GM12878 (cell line): Measurements from ENCODE around the gene PIEZO2. TPM values are rescaled to one million over a fixed set of nuclear protein-coding genes. Genes with fewer than 3 reads are reported as not detected.

Experiments used
- ATAC-seq: fragments of 200-7000 bp; cut with Tn5 transposase; 3 replicates; pipeline ENCODE4 v1.9.1; 2020; ENCODE audit warnings: mild to moderate bottlenecking, moderate library complexity
- BruUV-seq: library from RNA; stranded (reverse); fragments of 400-500 nt; replicated peaks from 2 replicates; lab custom pipeline; 2021; lab: Mats Ljungman, UMichigan
- CTCF ChIA-PET: fragments of 300-600 bp; sonication (Branson Sonifier 250); formaldehyde crosslinking; extraction: SDS; loops from one replicate; lab custom pipeline; 2021; ENCODE audit warnings: inconsistent platforms; lab: Yijun Ruan, JAX
- POLR2A ChIA-PET: fragments of 350-600 bp; formaldehyde crosslinking; extraction: SDS; loops from one replicate; lab custom pipeline; 2021; ENCODE audit warnings: inconsistent platforms; lab: Charles Lee
- RAD21 ChIA-PET: fragments of 300-600 bp; sonication (Branson Sonifier 250); formaldehyde crosslinking; loops from one replicate; lab custom pipeline; 2023; ENCODE audit warnings: antibody characterized with exemption; ENCODE audit not compliant: unreplicated experiment; lab: Charles Lee
- SMC1A ChIA-PET: fragments of 300-600 bp; sonication (Branson Sonifier 250); formaldehyde crosslinking; loops from one replicate; lab custom pipeline; 2023; ENCODE audit not compliant: unreplicated experiment, uncharacterized antibody; lab: Charles Lee
- DNase-seq: peaks from one replicate; pipeline ENCODE4 v3.0.0-alpha.2; 2011; ENCODE audit warnings: low read depth, low spot score
- FAIRE-seq: peaks from 3 replicates; lab custom pipeline; 2011; peaks lifted over from hg19 to GRCh38; lab: Jason Lieb, UNC
- H2AFZ ChIP-seq: 2 replicates; pipeline ENCODE4 v1.6.0; 2011; ENCODE audit warnings: low read depth, low read length, control low read depth; ENCODE audit not compliant: control insufficient read depth
- H3K27ac ChIP-seq: 2 replicates; pipeline ENCODE4 v1.5.1; 2011; ENCODE audit warnings: control low read depth; ENCODE audit not compliant: control insufficient read depth, insufficient read depth
- H3K27me3 ChIP-seq, 2 experiments: replicated peaks in 1 of 2; 2 replicates each; pipeline versions ENCODE4 v1.6.0 to v1.6.1; 2011; ENCODE audit warnings: low read length in 1 of 2; ENCODE audit not compliant: control insufficient read depth in 2 of 2, insufficient read depth in 2 of 2
- H3K36me3 ChIP-seq, 2 experiments: 2 replicates each; pipeline ENCODE4 v1.5.1; 2011; ENCODE audit warnings: low read length in 1 of 2; ENCODE audit not compliant: control insufficient read depth in 2 of 2, insufficient read depth in 2 of 2
- H3K4me1 ChIP-seq: 2 replicates; pipeline ENCODE4 v1.6.1; 2011; ENCODE audit warnings: mild to moderate bottlenecking, low read length, moderate library complexity, mixed read lengths; ENCODE audit not compliant: control insufficient read depth, insufficient read depth
- H3K4me2 ChIP-seq: 2 replicates; pipeline ENCODE4 v1.6.0; 2011; ENCODE audit warnings: control low read depth; ENCODE audit not compliant: control insufficient read depth, insufficient read depth
- H3K4me3 ChIP-seq: fragments of 200-600 bp; sonication (generic); 2 replicates; pipeline ENCODE4 v1.5.1; 2016
- H3K79me2 ChIP-seq: 2 replicates; pipeline ENCODE4 v1.6.0; 2011; ENCODE audit warnings: low read length; ENCODE audit not compliant: control insufficient read depth, insufficient read depth
- H3K9ac ChIP-seq: 2 replicates; pipeline ENCODE4 v1.8.0; 2011; ENCODE audit warnings: low read length, control low read depth, mixed read lengths; ENCODE audit not compliant: control insufficient read depth, insufficient read depth
- H3K9me3 ChIP-seq: replicated peaks from 3 replicates; pipeline ENCODE4 v1.5.1; 2011; ENCODE audit warnings: mild to moderate bottlenecking, low read length; ENCODE audit not compliant: control insufficient read depth, insufficient read depth
- H4K20me1 ChIP-seq: 2 replicates; pipeline ENCODE4 v1.6.0; 2011; ENCODE audit not compliant: control insufficient read depth, insufficient read depth
- CBX3 ChIP-seq: fragments of 200-600 bp; sonication (generic); IDR thresholded peaks from 2 replicates; pipeline ENCODE4 v1.6.1; 2016; ENCODE audit warnings: low read depth, borderline replicate concordance
- JUNB ChIP-seq: IDR thresholded peaks from 2 replicates; pipeline ENCODE4 v1.6.1; 2016; ENCODE audit warnings: antibody characterized with exemption, mild to moderate bottlenecking
- MEF2A ChIP-seq: IDR thresholded peaks from 2 replicates; pipeline ENCODE4 v1.6.1; 2011; ENCODE audit warnings: low read depth, mild to moderate bottlenecking, low read length, moderate library complexity; ENCODE audit not compliant: insufficient read depth
- MXI1 ChIP-seq: fragments of 150-350 bp; IDR thresholded peaks from 2 replicates; pipeline ENCODE4 v1.6.1; 2011; ENCODE audit warnings: low read depth, mild to moderate bottlenecking, inconsistent platforms, low read length, improper control_type of control experiment
- NFYB ChIP-seq: IDR thresholded peaks from 2 replicates; pipeline ENCODE4 v1.6.1; 2011; ENCODE audit warnings: low read depth, mild to moderate bottlenecking, low read length, improper control_type of control experiment, moderate library complexity; ENCODE audit not compliant: insufficient read depth
- NR2F1 ChIP-seq: fragments of 450-650 bp; conservative IDR thresholded peaks from 2 replicates; pipeline ENCODE4 v1.6.1; 2017; ENCODE audit warnings: mild to moderate bottlenecking
- RAD21 ChIP-seq: IDR thresholded peaks from 2 replicates; pipeline ENCODE4 v1.6.1; 2011; ENCODE audit warnings: mild to moderate bottlenecking, low read depth, low read length, moderate library complexity; ENCODE audit not compliant: insufficient read depth
- SMC3 ChIP-seq: IDR thresholded peaks from 2 replicates; pipeline ENCODE4 v1.6.1; 2011; ENCODE audit warnings: low read length, improper control_type of control experiment, borderline replicate concordance
- WGBS: methylation state at CpG from one replicate; pipeline ENCODE4 v1.1.6; 2016; ENCODE audit warnings: low lambda C conversion rate; ENCODE audit not compliant: insufficient replicate concordance, insufficient coverage; ENCODE audit errors: missing lambda C conversion rate; 5-methylcytosine and 5-hydroxymethylcytosine counted together
- in situ Hi-C: fragments of 300-500 bp; cut with MboI; formaldehyde crosslinking; loops from 9 replicates; pipeline ENCODE4 v1.14.3; 2018; ENCODE audit warnings: mixed read lengths
- intact Hi-C: fragments of 100-400 bp; cut with micrococcal nuclease; formaldehyde crosslinking; loops from one replicate; pipeline ENCODE4 v1.14.2; 2022; ENCODE audit not compliant: unreplicated experiment
- polyA plus RNA-seq, 11 experiments: library from polyadenylated mRNA; depleted of rRNA in 4 of 11; unstranded in 6 of 11; stranded (reverse) in 5 of 11; fragments of >200 nt; fragmentation: Nextera tagmentation in 4 of 11; fragmentation: Illumina TruSeq in 1 of 11; extraction: Ambion mirVana in 4 of 11; extraction: Trizol in 1 of 11; gene quantifications; 1 replicate in 1 of 11; 2 replicates in 10 of 11; pipeline versions ENCODE4 v1.2.1 to v1.2.3, GENCODE V29; 2011 to 2016; ENCODE audit warnings: inconsistent platforms in 2 of 11, missing spikeins in 2 of 11, low read depth in 1 of 11
- total RNA-seq, 4 experiments: library from RNA; depleted of rRNA in 3 of 4; stranded (reverse); fragments of >200 nt in 3 of 4; fragmentation: Illumina TruSeq in 1 of 4; extraction: Trizol in 1 of 4; gene quantifications; 2 replicates each; pipeline versions ENCODE4 v1.2.1 to v1.2.3, GENCODE V29; 2013 to 2021
- TF ChIP-seq, protein P1 (sequence below), 3 experiments: IDR thresholded peaks in 2 of 3; conservative IDR thresholded peaks in 1 of 3; 2 replicates each; pipeline ENCODE4 v1.5.1; 2011; ENCODE audit warnings: low read depth in 3 of 3, low read length in 3 of 3, mild to moderate bottlenecking in 3 of 3, control low read depth in 2 of 3, moderate library complexity in 2 of 3, inconsistent platforms in 1 of 3, mixed read lengths in 1 of 3; ENCODE audit not compliant: control insufficient read depth in 2 of 3, insufficient read depth in 1 of 3; ENCODE audit errors: extremely low read depth in 1 of 3
- TF ChIP-seq, protein P2 (sequence below): fragments of 450-650 bp; IDR thresholded peaks from 2 replicates; pipeline ENCODE4 v1.6.1; 2016; ENCODE audit warnings: mild to moderate bottlenecking, moderate library complexity, borderline replicate concordance

The PIEZO2 gene
- total and polyA plus RNA-seq, 10 of the 15 experiments (the other 5 are each of a cell fraction or from before 2014, with no cell fraction given): 6.7 to 42.3 (median 27.4) TPM

DNA sequence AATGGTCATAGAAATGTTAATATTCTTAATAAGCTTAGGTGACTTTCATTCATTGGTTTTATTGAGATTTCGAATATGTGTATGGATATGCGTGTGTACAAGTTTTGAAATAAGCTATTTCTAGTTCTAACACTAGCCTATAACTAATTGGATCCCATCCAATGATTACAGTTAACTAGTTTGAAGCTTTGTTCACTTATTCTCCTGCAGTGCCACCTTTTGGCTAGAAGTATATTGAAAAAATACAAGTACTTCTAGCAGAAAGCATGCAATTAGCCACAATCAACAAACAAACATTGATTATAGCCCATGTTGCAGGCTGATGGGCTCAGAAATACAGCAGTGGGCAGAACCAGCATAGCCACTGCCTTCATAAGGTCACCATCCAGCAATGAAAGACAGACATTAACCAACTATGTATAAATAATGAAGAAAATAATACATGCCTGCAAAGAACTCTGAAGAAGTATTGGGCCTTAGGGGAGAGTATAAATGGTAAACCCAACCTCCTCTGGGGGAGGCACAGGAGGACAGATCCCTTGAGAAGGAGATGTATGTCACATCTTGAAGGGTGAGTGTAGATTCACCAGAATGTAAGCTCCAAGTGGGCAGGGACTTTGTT lies 5.1 kb upstream of the PIEZO2 start:
- FAIRE-seq (no peak), DNase-seq (peak; percentile 30)
- intact Hi-C loops: loop anchor here (1.0 to 10.0 kb wide), 5 partner anchors 114 to 1190 kb away; no protein-coding TSS in a partner anchor
- WGBS: 0% methylated on average over 2 of the region's 2 CpGs
- POLR2A ChIA-PET: interaction anchor here (0.6 to 1.2 kb wide), 6 partner anchors 8 to 1181 kb away, joined by 3 to 4 read pairs (median 3); no protein-coding TSS in a partner anchor
- BruUV-seq: no TSS peak
- H4K20me1 ChIP-seq: no peaks in the 10 kb centered on the region
- peaks cover 37% of the 10 kb centered on the region for H3K4me1 ChIP-seq
- TF ChIP-seq NR2F1 (no peak), NFYB (no peak), MXI1 (no peak), SMC3 (peak; percentile 80), MEF2A (0 out of 2 replicates have a peak, but pooled peaks have one; percentile 15), RAD21 (peak; percentile 90), JUNB (no peak), CBX3 (no peak)
- TF ChIP-seq, protein P1, sequence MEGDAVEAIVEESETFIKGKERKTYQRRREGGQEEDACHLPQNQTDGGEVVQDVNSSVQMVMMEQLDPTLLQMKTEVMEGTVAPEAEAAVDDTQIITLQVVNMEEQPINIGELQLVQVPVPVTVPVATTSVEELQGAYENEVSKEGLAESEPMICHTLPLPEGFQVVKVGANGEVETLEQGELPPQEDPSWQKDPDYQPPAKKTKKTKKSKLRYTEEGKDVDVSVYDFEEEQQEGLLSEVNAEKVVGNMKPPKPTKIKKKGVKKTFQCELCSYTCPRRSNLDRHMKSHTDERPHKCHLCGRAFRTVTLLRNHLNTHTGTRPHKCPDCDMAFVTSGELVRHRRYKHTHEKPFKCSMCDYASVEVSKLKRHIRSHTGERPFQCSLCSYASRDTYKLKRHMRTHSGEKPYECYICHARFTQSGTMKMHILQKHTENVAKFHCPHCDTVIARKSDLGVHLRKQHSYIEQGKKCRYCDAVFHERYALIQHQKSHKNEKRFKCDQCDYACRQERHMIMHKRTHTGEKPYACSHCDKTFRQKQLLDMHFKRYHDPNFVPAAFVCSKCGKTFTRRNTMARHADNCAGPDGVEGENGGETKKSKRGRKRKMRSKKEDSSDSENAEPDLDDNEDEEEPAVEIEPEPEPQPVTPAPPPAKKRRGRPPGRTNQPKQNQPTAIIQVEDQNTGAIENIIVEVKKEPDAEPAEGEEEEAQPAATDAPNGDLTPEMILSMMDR (IDR thresholded peaks at IDR 0.05 in 2 of 3, conservative IDR thresholded peaks at IDR 0.05 in 1 of 3; ENCODE audit: control insufficient read depth in 2 of 3, extremely low read depth in 1 of 3, insufficient read depth in 1 of 3, low read depth in 3 of 3, low read length in 3 of 3): peak; percentile 41 to 70 (median 62); a peak in 5 of 6 replicates
- TF ChIP-seq, protein P2, sequence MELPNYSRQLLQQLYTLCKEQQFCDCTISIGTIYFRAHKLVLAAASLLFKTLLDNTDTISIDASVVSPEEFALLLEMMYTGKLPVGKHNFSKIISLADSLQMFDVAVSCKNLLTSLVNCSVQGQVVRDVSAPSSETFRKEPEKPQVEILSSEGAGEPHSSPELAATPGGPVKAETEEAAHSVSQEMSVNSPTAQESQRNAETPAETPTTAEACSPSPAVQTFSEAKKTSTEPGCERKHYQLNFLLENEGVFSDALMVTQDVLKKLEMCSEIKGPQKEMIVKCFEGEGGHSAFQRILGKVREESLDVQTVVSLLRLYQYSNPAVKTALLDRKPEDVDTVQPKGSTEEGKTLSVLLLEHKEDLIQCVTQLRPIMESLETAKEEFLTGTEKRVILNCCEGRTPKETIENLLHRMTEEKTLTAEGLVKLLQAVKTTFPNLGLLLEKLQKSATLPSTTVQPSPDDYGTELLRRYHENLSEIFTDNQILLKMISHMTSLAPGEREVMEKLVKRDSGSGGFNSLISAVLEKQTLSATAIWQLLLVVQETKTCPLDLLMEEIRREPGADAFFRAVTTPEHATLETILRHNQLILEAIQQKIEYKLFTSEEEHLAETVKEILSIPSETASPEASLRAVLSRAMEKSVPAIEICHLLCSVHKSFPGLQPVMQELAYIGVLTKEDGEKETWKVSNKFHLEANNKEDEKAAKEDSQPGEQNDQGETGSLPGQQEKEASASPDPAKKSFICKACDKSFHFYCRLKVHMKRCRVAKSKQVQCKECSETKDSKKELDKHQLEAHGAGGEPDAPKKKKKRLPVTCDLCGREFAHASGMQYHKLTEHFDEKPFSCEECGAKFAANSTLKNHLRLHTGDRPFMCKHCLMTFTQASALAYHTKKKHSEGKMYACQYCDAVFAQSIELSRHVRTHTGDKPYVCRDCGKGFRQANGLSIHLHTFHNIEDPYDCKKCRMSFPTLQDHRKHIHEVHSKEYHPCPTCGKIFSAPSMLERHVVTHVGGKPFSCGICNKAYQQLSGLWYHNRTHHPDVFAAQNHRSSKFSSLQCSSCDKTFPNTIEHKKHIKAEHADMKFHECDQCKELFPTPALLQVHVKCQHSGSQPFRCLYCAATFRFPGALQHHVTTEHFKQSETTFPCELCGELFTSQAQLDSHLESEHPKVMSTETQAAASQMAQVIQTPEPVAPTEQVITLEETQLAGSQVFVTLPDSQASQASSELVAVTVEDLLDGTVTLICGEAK: no peak
- TF ChIP-seq, all 136 proteins: peak for 4
- ChIA-PET CTCF (interaction anchor here (0.5 to 11.2 kb wide), 76 partner anchors 8 to 1747 kb away, joined by 3 to 225 read pairs (median 4); no protein-coding TSS in a partner anchor), SMC1A (interaction anchor here (0.6 to 12.1 kb wide), 59 partner anchors 9 to 1184 kb away, joined by 3 to 256 read pairs (median 4); no protein-coding TSS in a partner anchor), RAD21 (interaction anchor here (0.6 to 7.2 kb wide), 53 partner anchors 9 to 1181 kb away, joined by 3 to 127 read pairs (median 4); partner anchors contain the start of gene NAPG)
- Histone ChIP-seq H3K36me3 (no peaks in the 10 kb centered on the region), H3K4me3 (no peak overlapping the region), H3K79me2 (peaks cover 8% of the 10 kb centered on the region), H3K9ac (no peak overlapping the region), H2AFZ (no peak overlapping the region; the same call in 1 of the 2 replicates), H3K27me3 (no peaks in the 10 kb centered on the region), H3K27ac (no peak overlapping the region), H3K4me2 (no peak overlapping the region), H3K9me3 (no peaks in the 10 kb centered on the region)
- in situ Hi-C loops: loop anchor here (5.0 kb wide), 2 partner anchors 592 to 1182 kb away; no protein-coding TSS in a partner anchor
- ATAC-seq: peak; percentile 19
